ENCODE measurements around the gene CGNL1.
A peak's percentile ranks its signal among the peaks of the same experiment; 100 is the strongest.

CGNL1 gene

DNA sequence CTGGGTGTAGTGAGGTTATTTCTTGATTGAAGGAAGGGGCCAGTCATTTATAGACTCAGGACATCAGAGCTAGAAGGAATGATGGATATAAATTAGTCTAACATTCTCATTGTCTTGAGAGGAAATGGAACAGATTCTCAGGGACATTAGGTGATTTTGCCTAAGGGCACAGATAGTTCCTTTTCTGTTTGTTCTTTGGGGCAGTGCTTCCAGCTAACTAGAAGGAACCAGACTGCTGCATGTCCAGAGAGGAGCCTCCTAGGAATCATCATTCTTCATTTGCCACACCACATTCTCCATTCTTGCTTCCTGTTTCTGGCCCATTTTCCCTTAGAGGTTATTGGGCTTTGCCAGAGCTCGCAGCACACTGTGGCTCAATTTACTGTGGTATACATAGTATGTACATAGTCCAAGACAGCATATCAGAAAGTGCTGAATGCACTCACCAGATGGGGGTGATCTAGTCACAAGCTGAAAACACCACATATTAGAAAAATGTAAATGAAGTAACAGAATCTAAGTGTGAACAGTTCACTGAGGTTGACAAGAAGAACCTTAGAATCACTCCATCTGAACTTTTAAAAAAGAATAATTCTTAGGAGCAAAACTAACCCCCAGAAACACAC is 152.7 kb downstream of the CGNL1 start:
- Histone ChIP-seq H3K27me3 (replicated peaks; ENCODE audit: control insufficient read depth, insufficient read depth, low read length) (no peaks in the 10 kb centered on the region; the same call in 1 of the 2 replicates), H3K4me3 (replicated peaks; ENCODE audit: low read depth, low read length) (no peak overlapping the region), H3K36me3 (ENCODE audit: control insufficient read depth, insufficient read depth, low read length) (no peaks in the 10 kb centered on the region)
- DNase-seq (ENCODE audit: extremely low read depth, insufficient read length): no peak
- TF ChIP-seq, protein P1, sequence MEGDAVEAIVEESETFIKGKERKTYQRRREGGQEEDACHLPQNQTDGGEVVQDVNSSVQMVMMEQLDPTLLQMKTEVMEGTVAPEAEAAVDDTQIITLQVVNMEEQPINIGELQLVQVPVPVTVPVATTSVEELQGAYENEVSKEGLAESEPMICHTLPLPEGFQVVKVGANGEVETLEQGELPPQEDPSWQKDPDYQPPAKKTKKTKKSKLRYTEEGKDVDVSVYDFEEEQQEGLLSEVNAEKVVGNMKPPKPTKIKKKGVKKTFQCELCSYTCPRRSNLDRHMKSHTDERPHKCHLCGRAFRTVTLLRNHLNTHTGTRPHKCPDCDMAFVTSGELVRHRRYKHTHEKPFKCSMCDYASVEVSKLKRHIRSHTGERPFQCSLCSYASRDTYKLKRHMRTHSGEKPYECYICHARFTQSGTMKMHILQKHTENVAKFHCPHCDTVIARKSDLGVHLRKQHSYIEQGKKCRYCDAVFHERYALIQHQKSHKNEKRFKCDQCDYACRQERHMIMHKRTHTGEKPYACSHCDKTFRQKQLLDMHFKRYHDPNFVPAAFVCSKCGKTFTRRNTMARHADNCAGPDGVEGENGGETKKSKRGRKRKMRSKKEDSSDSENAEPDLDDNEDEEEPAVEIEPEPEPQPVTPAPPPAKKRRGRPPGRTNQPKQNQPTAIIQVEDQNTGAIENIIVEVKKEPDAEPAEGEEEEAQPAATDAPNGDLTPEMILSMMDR (IDR thresholded peaks at IDR 0.05; ENCODE audit: insufficient read depth, low read length, poor library complexity, severe bottlenecking): peak; percentile 17

DNA sequence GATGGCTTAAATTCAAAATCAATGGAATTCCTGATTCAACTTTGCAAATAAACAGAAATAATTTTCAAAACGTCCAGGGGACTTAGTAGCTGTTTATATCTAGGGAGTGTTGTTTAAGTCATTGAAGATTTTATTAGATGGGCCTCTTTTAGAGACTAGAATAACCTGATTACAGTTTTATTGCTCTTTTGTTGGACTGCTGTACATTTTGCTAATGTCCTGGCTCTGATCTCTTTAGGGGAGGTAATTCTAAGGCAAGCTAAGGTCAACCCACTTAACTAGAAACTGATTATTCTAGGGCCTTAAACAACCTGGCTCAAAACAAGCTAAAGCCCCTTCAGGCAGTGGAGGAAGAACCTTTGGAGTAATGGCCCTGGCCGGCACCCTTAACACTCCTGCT is 153.4 kb downstream of the CGNL1 start:
- DNase-seq (ENCODE audit: extremely low read depth, insufficient read length): no peak
- TF ChIP-seq, protein P1 (IDR thresholded peaks at IDR 0.05; ENCODE audit: insufficient read depth, low read length, poor library complexity, severe bottlenecking): no peak
- no peaks in the 10 kb centered on the region for H3K36me3 ChIP-seq (ENCODE audit: control insufficient read depth, insufficient read depth, low read length)

GRCh38 chr15:57532731-57533447 is 156.6 kb downstream of the CGNL1 start:
- H3K36me3 ChIP-seq (ENCODE audit: control insufficient read depth, insufficient read depth, low read length): no peaks in the 10 kb centered on the region
- no peaks in the 10 kb centered on the region; the same call in 1 of the 2 replicates for H3K27me3 ChIP-seq (replicated peaks; ENCODE audit: control insufficient read depth, insufficient read depth, low read length)
- DNase-seq (ENCODE audit: extremely low read depth, insufficient read length): no peak
- TF ChIP-seq, protein P1 (IDR thresholded peaks at IDR 0.05; ENCODE audit: insufficient read depth, low read length, poor library complexity, severe bottlenecking): no peak
- H3K4me3 ChIP-seq (replicated peaks; ENCODE audit: low read depth, low read length): no peak overlapping the region

More for the DNA sequence above, 153.4 kb downstream of the CGNL1 start:
- no peaks in the 10 kb centered on the region; the same call in 1 of the 2 replicates for H3K27me3 ChIP-seq (replicated peaks; ENCODE audit: control insufficient read depth, insufficient read depth, low read length)
- H3K4me3 ChIP-seq (replicated peaks; ENCODE audit: low read depth, low read length): no peak overlapping the region

GRCh38 chr15:57533448-57533799 is 157.1 kb downstream of the CGNL1 start:
- Histone ChIP-seq H3K36me3 (ENCODE audit: control insufficient read depth, insufficient read depth, low read length) (no peaks in the 10 kb centered on the region), H3K27me3 (replicated peaks; ENCODE audit: control insufficient read depth, insufficient read depth, low read length) (no peaks in the 10 kb centered on the region; the same call in 1 of the 2 replicates), H3K4me3 (replicated peaks; ENCODE audit: low read depth, low read length) (no peak overlapping the region)
- TF ChIP-seq, protein P1 (IDR thresholded peaks at IDR 0.05; ENCODE audit: insufficient read depth, low read length, poor library complexity, severe bottlenecking): no peak
- DNase-seq (ENCODE audit: extremely low read depth, insufficient read length): no peak

GRCh38 chr15:57534281-57534680 is 158.0 kb downstream of the CGNL1 start:
- DNase-seq (ENCODE audit: extremely low read depth, insufficient read length): no peak
- no peaks in the 10 kb centered on the region; the same call in 1 of the 2 replicates for H3K27me3 ChIP-seq (replicated peaks; ENCODE audit: control insufficient read depth, insufficient read depth, low read length)
- no peaks in the 10 kb centered on the region for H3K36me3 ChIP-seq (ENCODE audit: control insufficient read depth, insufficient read depth, low read length)
- TF ChIP-seq, protein P1 (IDR thresholded peaks at IDR 0.05; ENCODE audit: insufficient read depth, low read length, poor library complexity, severe bottlenecking): no peak
- H3K4me3 ChIP-seq (replicated peaks; ENCODE audit: low read depth, low read length): no peak overlapping the region
